HCT116 (cell line): ENCODE measurements around the gene PRR20B. TPM values are rescaled to one million over a fixed set of nuclear protein-coding genes. Genes with fewer than 3 reads are reported as not detected.

Experiments
- ATAC-seq: fragments of 200-7000 bp; cut with Tn5 transposase; 2 replicates; pipeline ENCODE4 v1.9.1; 2020; ENCODE audit warnings: mild to moderate bottlenecking, moderate library complexity
- BruUV-seq: library from RNA; stranded (reverse); fragments of 400-500 nt; replicated peaks from 2 replicates; lab custom pipeline; 2021; lab: Mats Ljungman, UMichigan
- CTCF ChIA-PET: fragments of 300-600 bp; sonication (Branson Sonifier 250); formaldehyde crosslinking; loops from one replicate; lab custom pipeline; 2021; ENCODE audit warnings: antibody characterized with exemption; lab: Charles Lee
- POLR2A ChIA-PET: fragments of 300-600, 350-600 bp; sonication (Branson Sonifier 250); formaldehyde crosslinking; loops from one replicate; lab custom pipeline; 2021; ENCODE audit warnings: antibody characterized with exemption; lab: Charles Lee
- RAD21 ChIA-PET, 2 experiments: fragments of 300-600 bp; sonication (Branson Sonifier 250); formaldehyde crosslinking; loops; one replicate each; lab custom pipeline; 2023; ENCODE audit warnings: low total read pairs in 2 of 2; ENCODE audit not compliant: uncharacterized antibody in 2 of 2, unreplicated experiment in 2 of 2, low non-redundant PET in 1 of 2; lab: Charles Lee
- DNase-seq: peaks from one replicate; pipeline ENCODE4 v3.0.0-alpha.2; 2010; ENCODE audit warnings: low read depth, low spot score
- H2AFZ ChIP-seq: fragments of 200-600 bp; shearing (Covaris generic), sonication (generic); 2 replicates; pipeline ENCODE4 v1.6.1; 2017; ENCODE audit warnings: low read depth, mixed run types, mixed read lengths, antibody characterized with exemption, low read length; ENCODE audit not compliant: poor library complexity, severe bottlenecking
- H3K27ac ChIP-seq: 2 replicates; pipeline ENCODE4 v1.5.1; 2012; ENCODE audit warnings: low read depth, low read length
- H3K27me3 ChIP-seq: fragments of 200-600 bp; sonication (generic); 2 replicates; pipeline ENCODE4 v1.6.1; 2016; ENCODE audit warnings: mixed run types, low read length, mixed read lengths; ENCODE audit not compliant: insufficient read depth
- H3K36me3 ChIP-seq, 2 experiments: fragments of 200-500 bp in 1 of 2; fragments of 200-600 bp in 1 of 2; sonication (Bioruptor generic) in 1 of 2; sonication (generic) in 1 of 2; 2 replicates each; pipeline versions ENCODE4 v1.5.1 to v1.6.1; 2014 to 2016; ENCODE audit warnings: low read length in 2 of 2, inconsistent platforms in 1 of 2, mixed read lengths in 1 of 2, mixed run types in 1 of 2; ENCODE audit not compliant: insufficient read depth in 2 of 2, control insufficient read depth in 1 of 2
- H3K4me1 ChIP-seq, 2 experiments: fragments of 200-600 bp in 1 of 2; sonication (generic) in 1 of 2; 2 replicates each; pipeline versions ENCODE4 v1.5.1 to v1.6.1; 2012 to 2017; ENCODE audit warnings: low read length in 2 of 2, inconsistent platforms in 1 of 2, mild to moderate bottlenecking in 1 of 2, mixed read lengths in 1 of 2, mixed run types in 1 of 2, moderate library complexity in 1 of 2; ENCODE audit not compliant: insufficient read depth in 2 of 2, control insufficient read depth in 1 of 2
- H3K4me2 ChIP-seq: fragments of 200-600 bp; sonication (generic); 2 replicates; pipeline ENCODE4 v1.6.1; 2017; ENCODE audit warnings: mixed run types, low read length, mixed read lengths
- H3K4me3 ChIP-seq, 2 experiments: fragments of 200-600 bp in 1 of 2; sonication (generic) in 1 of 2; replicated peaks in 1 of 2; 2 replicates each; pipeline ENCODE4 v1.5.1; 2011 to 2016; ENCODE audit warnings: low read length in 2 of 2, control low read depth in 1 of 2, low read depth in 1 of 2, mild to moderate bottlenecking in 1 of 2, mixed read lengths in 1 of 2, mixed run types in 1 of 2
- H3K79me2 ChIP-seq: fragments of 200-600 bp; sonication (generic); 2 replicates; pipeline ENCODE4 v1.6.1; 2017; ENCODE audit warnings: mild to moderate bottlenecking, mixed run types, low read length, moderate library complexity, mixed read lengths; ENCODE audit not compliant: insufficient read depth
- H3K9ac ChIP-seq: fragments of 200-600 bp; sonication (generic); 2 replicates; pipeline ENCODE4 v1.6.1; 2016; ENCODE audit warnings: low read length, mixed read lengths
- H3K9me2 ChIP-seq: fragments of 200-600 bp; sonication (generic), shearing (Covaris generic); 2 replicates; pipeline ENCODE4 v1.6.1; 2017; ENCODE audit warnings: mixed run types, mild to moderate bottlenecking, moderate library complexity; ENCODE audit not compliant: insufficient read depth
- H3K9me3 ChIP-seq, 2 experiments: fragments of 200-500 bp in 1 of 2; fragments of 200-600 bp in 1 of 2; sonication (Bioruptor generic) in 1 of 2; sonication (generic) in 1 of 2; 2 replicates each; pipeline ENCODE4 v1.6.1; 2014 to 2017; ENCODE audit warnings: low read length in 2 of 2, mixed read lengths in 2 of 2, inconsistent platforms in 1 of 2, low read depth in 1 of 2, mild to moderate bottlenecking in 1 of 2, mixed run types in 1 of 2, moderate library complexity in 1 of 2; ENCODE audit not compliant: control insufficient read depth in 1 of 2, insufficient read depth in 1 of 2
- H4K20me1 ChIP-seq: fragments of 200-600 bp; sonication (generic), shearing (Covaris generic); 2 replicates; pipeline ENCODE4 v1.6.1; 2017; ENCODE audit warnings: mixed run types, mild to moderate bottlenecking, moderate library complexity; ENCODE audit not compliant: insufficient read depth
- CEBPB ChIP-seq: IDR thresholded peaks from 2 replicates; pipeline ENCODE4 v1.6.1; 2012; ENCODE audit warnings: low read depth
- CTCF ChIP-seq, 3 experiments: fragments of 200-600 bp in 1 of 3; sonication (generic) in 1 of 3; IDR thresholded peaks in 2 of 3; conservative IDR thresholded peaks in 1 of 3; 2 replicates each; pipeline ENCODE4 v1.5.1; 2012 to 2017; ENCODE audit warnings: low read depth in 2 of 3, low read length in 2 of 3, antibody characterized with exemption in 1 of 3, borderline replicate concordance in 1 of 3, control low read depth in 1 of 3, mild to moderate bottlenecking in 1 of 3, mixed read lengths in 1 of 3, mixed run types in 1 of 3, moderate library complexity in 1 of 3; ENCODE audit not compliant: insufficient read depth in 1 of 3
- EGR1 ChIP-seq: IDR thresholded peaks from 2 replicates; pipeline ENCODE4 v1.6.1; 2012; ENCODE audit warnings: low read depth
- ELF1 ChIP-seq: IDR thresholded peaks from 2 replicates; pipeline ENCODE4 v1.6.1; 2012; ENCODE audit warnings: low read depth, borderline replicate concordance
- EZH2 ChIP-seq: fragments of 200-600 bp; sonication (generic); IDR thresholded peaks from 2 replicates; pipeline ENCODE4 v1.6.1; 2017; ENCODE audit warnings: antibody characterized with exemption, mixed run types
- EZH2phosphoT487 ChIP-seq: fragments of 200-600 bp; IDR thresholded peaks from 2 replicates; pipeline ENCODE4 v1.6.1; 2018; ENCODE audit warnings: antibody characterized with exemption, borderline replicate concordance
- FOSL1 ChIP-seq: IDR thresholded peaks from 2 replicates; pipeline ENCODE4 v1.6.1; 2012; ENCODE audit warnings: low read depth
- JUND ChIP-seq: IDR thresholded peaks from 2 replicates; pipeline ENCODE4 v1.6.1; 2012
- MAX ChIP-seq: IDR thresholded peaks from 2 replicates; pipeline ENCODE4 v1.6.1; 2012
- POLR2AphosphoS5 ChIP-seq: IDR thresholded peaks from 2 replicates; pipeline ENCODE4 v1.6.1; 2011; ENCODE audit warnings: mild to moderate bottlenecking, low read depth, low read length, moderate library complexity
- RAD21 ChIP-seq: IDR thresholded peaks from 2 replicates; pipeline ENCODE4 v1.6.1; 2012; ENCODE audit warnings: low read depth, mild to moderate bottlenecking
- REST ChIP-seq: IDR thresholded peaks from 2 replicates; pipeline ENCODE4 v1.6.1; 2012; ENCODE audit warnings: low read depth
- SIN3A ChIP-seq: IDR thresholded peaks from 2 replicates; pipeline ENCODE4 v1.6.1; 2012; ENCODE audit warnings: low read depth
- SRF ChIP-seq: IDR thresholded peaks from 2 replicates; pipeline ENCODE4 v1.6.1; 2012; ENCODE audit warnings: low read depth
- TCF7L2 ChIP-seq: IDR thresholded peaks from 2 replicates; pipeline ENCODE4 v1.7.0; 2011; ENCODE audit warnings: borderline replicate concordance, inconsistent platforms; ENCODE audit not compliant: insufficient read depth, insufficient read length; ENCODE audit errors: extremely low read depth
- YY1 ChIP-seq: IDR thresholded peaks from 2 replicates; pipeline ENCODE4 v1.6.1; 2011; ENCODE audit warnings: low read length, low read depth, moderate library complexity, mild to moderate bottlenecking; ENCODE audit not compliant: insufficient replicate concordance; ENCODE audit errors: extremely low read depth
- ZBTB33 ChIP-seq: IDR thresholded peaks from 2 replicates; pipeline ENCODE4 v1.6.1; 2011; ENCODE audit warnings: mild to moderate bottlenecking, low read length, moderate library complexity; ENCODE audit not compliant: insufficient replicate concordance; ENCODE audit errors: extremely low read depth
- ZNF274 ChIP-seq: fragments of 200-500 bp; sonication (Bioruptor generic); IDR thresholded peaks from 2 replicates; pipeline ENCODE4 v1.6.1; 2014; ENCODE audit warnings: mild to moderate bottlenecking, low read depth, low read length, inconsistent platforms
- intact Hi-C: fragments of 100-400 bp; cut with micrococcal nuclease; formaldehyde crosslinking; loops from 2 replicates; pipeline ENCODE4 v1.10.0; 2022
- total RNA-seq: library from RNA; stranded (reverse); gene quantifications from one replicate; pipeline ENCODE4 v1.2.1, GENCODE V29; 2021; ENCODE audit not compliant: unreplicated experiment

The PRR20B gene
- total RNA-seq, 1 experiment from 2014 or later = not detected

DNA sequence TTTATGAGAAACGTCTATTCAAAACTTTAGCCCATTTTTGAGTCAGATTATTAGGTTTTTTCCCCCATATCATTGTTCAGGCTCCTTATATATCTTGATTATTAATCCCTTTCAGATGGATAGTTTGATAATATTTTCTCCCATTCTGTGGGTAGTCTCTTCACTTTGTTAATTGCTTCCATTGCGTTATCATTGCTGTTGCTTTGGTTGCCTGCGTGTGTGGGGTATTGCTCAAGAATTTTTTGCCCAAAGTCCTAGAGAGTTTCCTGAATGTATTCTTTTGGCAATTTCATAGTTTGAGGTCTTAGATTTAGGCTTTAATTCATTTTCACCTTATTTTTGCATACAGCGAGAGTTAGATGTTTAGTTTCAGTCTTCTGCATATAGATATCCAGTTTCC is 32.3 kb upstream of the PRR20B start (continued):
- TF ChIP-seq MAX = no peak
- TF ChIP-seq TCF7L2 = no peak
- no peak for TF ChIP-seq EGR1
- TF ChIP-seq CTCF (IDR thresholded peaks at IDR 0.05 in 2 of 3, conservative IDR thresholded peaks at IDR 0.05 in 1 of 3; ENCODE audit: borderline replicate concordance in 1 of 3, insufficient read depth in 1 of 3, low read depth in 2 of 3, low read length in 2 of 3) = no peak

DNA sequence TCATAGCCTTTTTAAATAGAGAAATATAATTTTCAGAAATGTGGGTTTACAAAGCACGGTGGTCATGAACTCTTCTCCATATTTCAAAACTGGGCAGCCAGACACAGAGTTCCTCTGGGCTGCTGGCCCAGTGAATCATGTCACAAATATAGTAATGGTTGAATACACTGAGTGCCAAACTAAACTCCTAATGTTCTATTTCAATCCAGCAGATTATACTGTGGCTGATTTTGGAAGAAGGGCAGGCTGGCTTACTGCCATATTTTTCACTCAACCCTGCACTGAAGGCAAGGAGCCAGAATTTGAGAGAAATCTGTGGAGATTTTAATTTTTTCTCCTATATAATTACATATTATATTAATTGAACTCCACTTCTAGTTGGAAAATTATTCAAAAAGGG is 23.6 kb upstream of the PRR20B start:
- no peak overlapping the region for H3K9ac ChIP-seq
- ATAC-seq = no peak
- POLR2A ChIA-PET = no interaction called here
- H3K9me3 ChIP-seq = peaks cover 9% of the 10 kb centered on the region in 2 experiments; a peak in 2 of 4 replicates
- H3K27me3 ChIP-seq = no peaks in the 10 kb centered on the region
- intact Hi-C loops = no loop called here
- H3K27ac ChIP-seq = no peak overlapping the region
- no peaks in the 10 kb centered on the region for H3K9me2 ChIP-seq
- H3K36me3 ChIP-seq = no peaks in the 10 kb centered on the region
- no peak overlapping the region for H2AFZ ChIP-seq
- TF ChIP-seq YY1 = no peak
- no peak for TF ChIP-seq JUND
- no peak for TF ChIP-seq POLR2AphosphoS5
- TF ChIP-seq SRF = no peak
- no peak for TF ChIP-seq MAX
- no peak for TF ChIP-seq SIN3A
- no peak for TF ChIP-seq ZBTB33
- no peak for TF ChIP-seq ELF1
- no peak for TF ChIP-seq EZH2phosphoT487
- no peak for TF ChIP-seq RAD21
- no peak for TF ChIP-seq REST
- TF ChIP-seq EZH2 = no peak
- no peak for TF ChIP-seq ZNF274
- TF ChIP-seq FOSL1 = no peak
- TF ChIP-seq CEBPB = no peak
- CTCF ChIA-PET = no interaction called here
- RAD21 ChIA-PET = no interaction called here
- no peak overlapping the region for H3K4me3 ChIP-seq
- no TSS peak for BruUV-seq
- no peak overlapping the region for H3K4me2 ChIP-seq
- H3K79me2 ChIP-seq = no peaks in the 10 kb centered on the region
- H3K4me1 ChIP-seq = no peaks in the 10 kb centered on the region
- no peak for DNase-seq
- no peaks in the 10 kb centered on the region for H4K20me1 ChIP-seq
